OCI-M1 (cell line): Measurements from ENCODE around the gene SH2B2.
"Not testable (repeated sequence)": the region's sequence is repeated elsewhere in the genome, so short reads cannot be mapped to it uniquely, and the experiment has no call there.

Experiments used
- DNase-seq: peaks from one replicate; lab custom pipeline; 2025; lab: John Stamatoyannopoulos, UW

Gene SH2B2

GRCh38 chr7:102287111-102287980 lies 678 bp downstream of the SH2B2 start:
- DNase-seq, result no peak

GRCh38 chr7:102287981-102288278 lies 1.3 kb downstream of the SH2B2 start:
- no peak for DNase-seq

- DNase-seq, result peak; percentile 6
These were observed 1.7 kb downstream of the SH2B2 start for GRCh38 chr7:102288285-102288930.

- DNase-seq, result no peak
These were observed 2.4 kb downstream of the SH2B2 start for GRCh38 chr7:102289057-102289456.

- no peak for DNase-seq
These were observed 4.6 kb downstream of the SH2B2 start for GRCh38 chr7:102291056-102291915.

- no peak for DNase-seq
These were observed 5.2 kb downstream of the SH2B2 start for GRCh38 chr7:102291916-102292267.

GRCh38 chr7:102292813-102293798 lies 6.4 kb downstream of the SH2B2 start:
- no peak for DNase-seq

GRCh38 chr7:102294589-102294988 lies 7.9 kb downstream of the SH2B2 start:
- no peak for DNase-seq

GRCh38 chr7:102295346-102296178 lies 8.9 kb downstream of the SH2B2 start:
- no peak for DNase-seq

- no peak for DNase-seq
These were observed 9.4 kb downstream of the SH2B2 start for GRCh38 chr7:102296179-102296438.

GRCh38 chr7:102296514-102296913 lies 9.8 kb downstream of the SH2B2 start:
- DNase-seq, result no peak

GRCh38 chr7:102297487-102298218 lies 11.0 kb downstream of the SH2B2 start:
- no peak for DNase-seq

- DNase-seq, result no peak
These were observed 14.1 kb downstream of the SH2B2 start for GRCh38 chr7:102300643-102301221.

GRCh38 chr7:102301367-102301766 lies 14.7 kb downstream of the SH2B2 start:
- not testable (repeated sequence) for DNase-seq

GRCh38 chr7:102302025-102302424 lies 15.4 kb downstream of the SH2B2 start:
- no peak for DNase-seq

- DNase-seq, result no peak
These were observed 17.2 kb downstream of the SH2B2 start for GRCh38 chr7:102303669-102304422.

GRCh38 chr7:102304668-102305067 lies 18.0 kb downstream of the SH2B2 start:
- DNase-seq, result no peak

GRCh38 chr7:102305414-102306268 lies 19.0 kb downstream of the SH2B2 start:
- DNase-seq, result no peak
